SH-SY5Y (cell line): ENCODE results near the gene SUSD1.

Experiments used
- GATA2 ChIP-seq: IDR thresholded peaks from 2 replicates; pipeline ENCODE4 v1.6.1; 2011; ENCODE audit warnings: mild to moderate bottlenecking, low read depth, low read length
- GATA3 ChIP-seq: IDR thresholded peaks from 2 replicates; pipeline ENCODE4 v1.6.1; 2011; ENCODE audit warnings: low read depth, mild to moderate bottlenecking, low read length, moderate library complexity

GRCh38 chr9:112032009-112032408, 143.1 kb downstream of the SUSD1 start:
- no peak for TF ChIP-seq GATA2
- TF ChIP-seq GATA3, result no peak
